Activated T-helper 17 cell treated with anti-CD3 and anti-CD28 coated beads, Interleukin-2, amount 50 U/mL, for 72 hours (primary cell): ENCODE measurements around the gene SNTG2. TPM values are rescaled to one million over a fixed set of nuclear protein-coding genes. Genes with fewer than 3 reads are reported as not detected.
"Not testable (repeated sequence)": the region's sequence is repeated elsewhere in the genome, so short reads cannot be mapped to it uniquely, and the experiment has no call there.

Experiments
- ATAC-seq: fragments of 150-1000 bp; cut with Tn5 transposase; replicated peaks from 2 replicates; pipeline ENCODE4 v1.10.0; 2021; ENCODE audit warnings: mild to moderate bottlenecking, moderate library complexity
- H3K27ac Mint-ChIP-seq: one replicate; pipeline ENCODE4 v1.8.0; 2022; ENCODE audit warnings: mixed read lengths
- H3K27me3 Mint-ChIP-seq: one replicate; pipeline ENCODE4 v1.8.0; 2022; ENCODE audit warnings: mixed read lengths
- H3K36me3 Mint-ChIP-seq: one replicate; pipeline ENCODE4 v1.8.0; 2022; ENCODE audit warnings: low read depth, mild to moderate bottlenecking, mixed read lengths
- H3K4me1 Mint-ChIP-seq: one replicate; pipeline ENCODE4 v1.8.0; 2022; ENCODE audit warnings: mixed read lengths
- H3K4me3 Mint-ChIP-seq: one replicate; pipeline ENCODE4 v1.8.0; 2022; ENCODE audit warnings: mild to moderate bottlenecking, mixed read lengths
- H3K9me3 Mint-ChIP-seq: one replicate; pipeline ENCODE4 v1.8.0; 2022; ENCODE audit warnings: mixed read lengths
- total RNA-seq, 2 donors: library from RNA; stranded (reverse); gene quantifications; one replicate each; pipeline ENCODE4 v1.2.3, GENCODE V29; 2022

The SNTG2 gene
- total RNA-seq, 2 donors from 2014 or later: 0.17 to 0.50 TPM

GRCh38 chr2:1393321-1393720, 442.7 kb downstream of the SNTG2 start:
- Mint-ChIP-seq H3K27ac (no peak overlapping the region), H3K4me3 (no peak overlapping the region), H3K27me3 (no peaks in the 10 kb centered on the region), H3K9me3 (no peaks in the 10 kb centered on the region), H3K36me3 (no peaks in the 10 kb centered on the region), H3K4me1 (no peaks in the 10 kb centered on the region)
- ATAC-seq: no peak

- H3K9me3 Mint-ChIP-seq: no peaks in the 10 kb centered on the region
- H3K27ac Mint-ChIP-seq: no peak overlapping the region
- peaks cover 4% of the 10 kb centered on the region for H3K4me1 Mint-ChIP-seq
- no peaks in the 10 kb centered on the region for H3K36me3 Mint-ChIP-seq
- no peaks in the 10 kb centered on the region for H3K27me3 Mint-ChIP-seq
- no peak overlapping the region for H3K4me3 Mint-ChIP-seq
- no peak for ATAC-seq
Measured at GRCh38 chr2:1394709-1395408, 444.2 kb downstream of the SNTG2 start.

GRCh38 chr2:1397350-1397749, 446.7 kb downstream of the SNTG2 start:
- H3K4me1 Mint-ChIP-seq: peaks cover 4% of the 10 kb centered on the region
- H3K27me3 Mint-ChIP-seq: no peaks in the 10 kb centered on the region
- H3K9me3 Mint-ChIP-seq: peaks cover 2% of the 10 kb centered on the region
- H3K36me3 Mint-ChIP-seq: no peaks in the 10 kb centered on the region
- H3K27ac Mint-ChIP-seq: no peak overlapping the region
- H3K4me3 Mint-ChIP-seq: no peak overlapping the region
- ATAC-seq: no peak

GRCh38 chr2:1398191-1398590, 447.5 kb downstream of the SNTG2 start:
- H3K27me3 Mint-ChIP-seq: no peaks in the 10 kb centered on the region
- H3K4me3 Mint-ChIP-seq: no peak overlapping the region
- H3K36me3 Mint-ChIP-seq: no peaks in the 10 kb centered on the region
- ATAC-seq: no peak
- no peak overlapping the region for H3K27ac Mint-ChIP-seq
- H3K4me1 Mint-ChIP-seq: peaks cover 4% of the 10 kb centered on the region
- peaks cover 4% of the 10 kb centered on the region for H3K9me3 Mint-ChIP-seq

GRCh38 chr2:1400943-1401735, 450.5 kb downstream of the SNTG2 start:
- Mint-ChIP-seq H3K36me3 (no peaks in the 10 kb centered on the region), H3K4me3 (no peak overlapping the region), H3K9me3 (peaks cover 7% of the 10 kb centered on the region), H3K27me3 (no peaks in the 10 kb centered on the region), H3K4me1 (peaks cover 4% of the 10 kb centered on the region), H3K27ac (no peak overlapping the region)
- ATAC-seq: no peak

GRCh38 chr2:1402064-1402463, 451.4 kb downstream of the SNTG2 start:
- Mint-ChIP-seq H3K27ac (no peak overlapping the region), H3K36me3 (no peaks in the 10 kb centered on the region), H3K9me3 (peaks cover 7% of the 10 kb centered on the region), H3K4me1 (peaks cover 4% of the 10 kb centered on the region), H3K27me3 (no peaks in the 10 kb centered on the region), H3K4me3 (no peak overlapping the region)
- ATAC-seq: no peak

- no peaks in the 10 kb centered on the region for H3K27me3 Mint-ChIP-seq
- no peak overlapping the region for H3K27ac Mint-ChIP-seq
- no peaks in the 10 kb centered on the region for H3K36me3 Mint-ChIP-seq
- no peak for ATAC-seq
- peaks cover 7% of the 10 kb centered on the region for H3K9me3 Mint-ChIP-seq
- no peak overlapping the region for H3K4me3 Mint-ChIP-seq
- H3K4me1 Mint-ChIP-seq: peaks cover 4% of the 10 kb centered on the region
Measured at GRCh38 chr2:1403565-1403964, 452.9 kb downstream of the SNTG2 start.

- no peak overlapping the region for H3K27ac Mint-ChIP-seq
- H3K4me1 Mint-ChIP-seq: no peaks in the 10 kb centered on the region
Measured at GRCh38 chr2:1405124-1405523, 454.5 kb downstream of the SNTG2 start.

GRCh38 chr2:1405967-1406366, 455.3 kb downstream of the SNTG2 start:
- Mint-ChIP-seq H3K27me3 (no peaks in the 10 kb centered on the region), H3K4me1 (no peaks in the 10 kb centered on the region), H3K9me3 (peaks cover 7% of the 10 kb centered on the region), H3K4me3 (no peak overlapping the region), H3K36me3 (no peaks in the 10 kb centered on the region), H3K27ac (no peak overlapping the region)
- ATAC-seq: no peak

More at GRCh38 chr2:1405124-1405523, 454.5 kb downstream of the SNTG2 start:
- ATAC-seq: no peak
- Mint-ChIP-seq H3K27me3 (no peaks in the 10 kb centered on the region), H3K4me3 (no peak overlapping the region), H3K36me3 (no peaks in the 10 kb centered on the region), H3K9me3 (peaks cover 7% of the 10 kb centered on the region)

GRCh38 chr2:1406434-1406833, 455.8 kb downstream of the SNTG2 start:
- peaks cover 7% of the 10 kb centered on the region for H3K9me3 Mint-ChIP-seq
- no peak overlapping the region for H3K27ac Mint-ChIP-seq
- ATAC-seq: no peak
- H3K36me3 Mint-ChIP-seq: no peaks in the 10 kb centered on the region
- H3K27me3 Mint-ChIP-seq: no peaks in the 10 kb centered on the region
- H3K4me3 Mint-ChIP-seq: no peak overlapping the region
- no peaks in the 10 kb centered on the region for H3K4me1 Mint-ChIP-seq

GRCh38 chr2:1407950-1408675, 457.5 kb downstream of the SNTG2 start:
- no peak for ATAC-seq
- Mint-ChIP-seq H3K27me3 (no peaks in the 10 kb centered on the region), H3K4me3 (no peak overlapping the region), H3K9me3 (peaks cover 3% of the 10 kb centered on the region), H3K4me1 (no peaks in the 10 kb centered on the region), H3K27ac (no peak overlapping the region), H3K36me3 (no peaks in the 10 kb centered on the region)

GRCh38 chr2:1413156-1413710, 462.6 kb downstream of the SNTG2 start, which contains the start of gene TPO:
TPO (plus strand) TSS chr2:1413463; CDS start chr2:1414409, 946 bp downstream.
- no peak within 1 kb of the TSS for H3K4me3 Mint-ChIP-seq
- H3K27ac Mint-ChIP-seq: no peak within 1 kb of the TSS
- ATAC-seq: no peak
- H3K36me3 Mint-ChIP-seq: no peaks in the 10 kb centered on the region
- no peaks in the 10 kb centered on the region for H3K4me1 Mint-ChIP-seq
- no peaks in the 10 kb centered on the region for H3K27me3 Mint-ChIP-seq
- H3K9me3 Mint-ChIP-seq: no peaks in the 10 kb centered on the region

- no peaks in the 10 kb centered on the region for H3K4me1 Mint-ChIP-seq
- no peak overlapping the region for H3K27ac Mint-ChIP-seq
- no peaks in the 10 kb centered on the region for H3K36me3 Mint-ChIP-seq
- H3K27me3 Mint-ChIP-seq: no peaks in the 10 kb centered on the region
- H3K9me3 Mint-ChIP-seq: no peaks in the 10 kb centered on the region
- no peak overlapping the region for H3K4me3 Mint-ChIP-seq
- no peak for ATAC-seq
Measured at GRCh38 chr2:1414121-1414520, 463.5 kb downstream of the SNTG2 start.

GRCh38 chr2:1414901-1415300, 464.3 kb downstream of the SNTG2 start:
- not testable (repeated sequence) for H3K4me1 Mint-ChIP-seq, H3K4me3 Mint-ChIP-seq, H3K27ac Mint-ChIP-seq, H3K36me3 Mint-ChIP-seq, H3K27me3 Mint-ChIP-seq, ATAC-seq, H3K9me3 Mint-ChIP-seq
